SW 1271 (cell line): ENCODE measurements around the gene PSG4.
"Not testable (repeated sequence)": the region's sequence is repeated elsewhere in the genome, so short reads cannot be mapped to it uniquely, and the experiment has no call there.

Source experiments
- DNase-seq, 2 experiments: peaks; one replicate each; lab custom pipeline; 2025; lab: John Stamatoyannopoulos, UW

PSG4 gene

GRCh38 chr19:43205471-43206105, at the start of gene PSG4:
Gene PSG4, minus strand, starts transcription at chr19:43205638. Its CDS starts 102 bp downstream, at chr19:43205536.
- not testable (repeated sequence) for DNase-seq

GRCh38 chr19:43251428-43251827, 46.0 kb upstream of the PSG4 start:
- DNase-seq, result not testable (repeated sequence)

DNA sequence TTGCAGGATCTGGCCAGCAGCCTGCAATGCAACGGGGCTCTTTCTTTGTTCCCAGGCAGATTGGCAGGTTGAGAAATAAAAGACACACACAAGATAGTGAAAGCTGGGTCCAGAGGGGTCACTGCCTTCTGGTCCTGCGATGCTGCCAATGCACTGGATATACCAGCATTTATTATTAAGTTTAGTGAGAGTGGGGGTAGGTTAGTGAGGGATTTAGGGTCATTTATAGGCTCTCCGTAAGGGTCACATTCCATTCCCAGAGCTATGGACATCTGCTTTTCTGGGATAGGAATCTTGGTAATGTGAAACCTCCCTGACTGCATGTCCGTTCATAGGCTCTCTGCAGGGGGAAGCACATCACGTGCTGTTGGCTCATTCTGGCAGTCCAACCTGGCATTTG, 44.9 kb upstream of the PSG4 start:
- DNase-seq, result not testable (repeated sequence)

DNA sequence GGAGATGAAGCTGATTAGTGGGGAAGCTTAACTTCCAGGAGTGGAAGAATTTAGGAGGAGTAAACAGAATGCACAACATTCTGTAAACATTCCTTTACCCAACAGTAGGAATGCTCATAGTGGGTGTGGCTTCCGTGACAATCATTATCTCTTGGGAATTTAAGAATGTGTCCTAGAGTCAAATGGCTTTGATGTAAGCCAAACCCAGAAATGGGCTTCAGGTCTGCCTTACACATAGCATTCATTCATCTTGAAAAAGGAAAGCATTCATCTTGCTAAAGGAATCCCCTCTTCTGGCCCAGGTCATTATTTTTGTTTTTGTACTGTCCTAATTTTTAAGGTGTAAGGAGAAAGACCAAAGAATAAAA, 43.2 kb upstream of the PSG4 start:
- DNase-seq, result not testable (repeated sequence)

GRCh38 chr19:43247243-43247880, 41.9 kb upstream of the PSG4 start:
- DNase-seq, result not testable (repeated sequence)

GRCh38 chr19:43245848-43246247, 40.4 kb upstream of the PSG4 start:
- not testable (repeated sequence) for DNase-seq

DNA sequence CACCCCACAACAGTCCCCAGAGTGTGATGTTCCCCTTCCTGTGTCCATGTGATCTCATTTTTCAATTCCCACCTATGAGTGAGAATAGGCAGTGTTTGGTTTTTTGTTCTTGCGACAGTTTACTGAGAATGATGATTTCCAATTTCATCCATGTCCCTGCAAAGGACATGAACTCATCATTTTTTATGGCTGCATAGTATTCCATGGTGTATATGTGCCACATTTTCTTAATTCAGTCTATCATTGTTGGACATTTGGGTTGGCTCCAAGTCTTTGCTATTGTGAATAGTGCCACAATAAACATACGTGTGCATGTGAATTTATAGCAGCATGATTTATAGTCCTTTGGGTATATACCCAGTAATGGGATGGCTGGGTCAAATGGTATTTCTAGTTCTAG, 36.8 kb upstream of the PSG4 start:
- DNase-seq, result not testable (repeated sequence)

DNA sequence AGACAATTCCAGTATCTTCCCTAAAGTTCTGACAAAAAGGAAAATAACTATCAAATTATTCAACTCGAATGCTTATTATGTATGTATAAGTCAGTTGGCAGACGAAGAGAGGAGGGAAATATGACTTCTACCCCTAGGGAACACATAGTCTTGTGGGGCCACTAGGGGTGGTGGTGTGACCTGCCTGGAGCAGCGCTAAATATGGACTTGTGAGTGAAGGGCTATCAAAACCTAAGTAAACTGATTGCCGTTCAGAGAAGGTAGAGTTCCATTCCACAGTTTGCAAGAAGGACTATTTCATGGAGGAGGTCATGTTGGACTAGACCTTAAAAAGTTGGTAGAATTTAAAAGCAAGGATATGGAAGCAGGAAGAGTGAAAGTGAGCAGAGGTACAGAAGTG, 32.8 kb upstream of the PSG4 start:
- not testable (repeated sequence) for DNase-seq

DNA sequence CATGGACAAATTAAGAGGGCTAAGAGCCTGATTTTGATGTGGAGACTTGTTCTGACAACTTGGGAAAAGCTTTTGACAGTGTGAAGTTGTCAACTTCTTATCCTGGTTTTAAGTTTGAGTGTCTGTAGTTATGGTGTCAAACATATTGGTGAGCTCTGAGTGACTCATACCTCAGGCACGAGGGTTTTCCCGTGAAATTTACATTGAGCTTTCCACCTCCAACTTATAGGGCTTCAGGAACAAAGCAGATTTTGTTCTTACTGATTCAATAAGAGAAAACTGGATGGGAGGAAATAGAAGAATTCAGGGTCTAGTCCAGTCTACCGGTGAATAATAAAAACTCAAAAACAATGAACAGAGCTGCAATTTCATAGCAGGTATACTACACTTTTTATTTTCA, 30.2 kb upstream of the PSG4 start:
- peak in 1 of 2 experiments; percentile 21 for DNase-seq

DNA sequence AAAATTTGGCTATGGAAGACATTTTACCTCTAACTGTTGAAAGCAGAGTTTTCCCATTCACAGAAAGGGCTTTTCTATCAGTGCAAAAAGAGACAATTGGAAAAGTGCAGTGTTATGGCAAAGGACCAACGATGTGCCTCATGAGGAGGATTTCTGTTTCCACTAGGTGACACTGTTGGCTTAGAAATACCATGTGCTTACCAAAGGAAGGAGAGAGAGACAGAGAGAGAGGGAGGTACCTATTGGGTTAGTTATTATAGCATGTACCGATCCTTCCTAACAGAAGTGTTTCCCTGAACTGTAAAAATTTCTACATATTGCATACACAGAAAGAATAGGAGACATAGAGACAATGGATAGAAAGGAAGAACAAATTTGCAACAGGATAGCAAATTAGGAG, 23.9 kb upstream of the PSG4 start:
- DNase-seq, result peak in 1 of 2 experiments; percentile 14

GRCh38 chr19:43228730-43229129, 23.3 kb upstream of the PSG4 start:
- not testable (repeated sequence) for DNase-seq

GRCh38 chr19:43226986-43227385, 21.5 kb upstream of the PSG4 start:
- not testable (repeated sequence) for DNase-seq

DNA sequence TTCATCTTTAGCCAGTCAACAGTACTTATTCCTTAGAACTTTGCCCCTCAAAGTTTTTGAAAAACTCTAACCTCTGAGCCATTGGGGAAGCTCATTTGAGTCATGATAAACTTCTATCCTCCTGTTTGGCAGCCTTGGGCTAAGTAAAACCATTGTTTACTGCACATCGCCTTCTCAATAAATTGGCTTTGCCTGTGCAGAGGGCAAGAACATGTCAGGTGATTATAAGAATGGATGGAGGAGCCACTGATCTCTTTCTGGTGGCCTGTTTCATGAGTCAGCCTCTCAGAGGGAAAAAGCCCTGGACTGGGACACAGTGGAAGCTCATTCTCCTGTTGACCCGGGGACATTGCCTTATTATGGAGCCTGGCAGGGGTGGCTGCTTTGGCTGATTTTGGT, 19.4 kb upstream of the PSG4 start:
- DNase-seq, result no peak

DNA sequence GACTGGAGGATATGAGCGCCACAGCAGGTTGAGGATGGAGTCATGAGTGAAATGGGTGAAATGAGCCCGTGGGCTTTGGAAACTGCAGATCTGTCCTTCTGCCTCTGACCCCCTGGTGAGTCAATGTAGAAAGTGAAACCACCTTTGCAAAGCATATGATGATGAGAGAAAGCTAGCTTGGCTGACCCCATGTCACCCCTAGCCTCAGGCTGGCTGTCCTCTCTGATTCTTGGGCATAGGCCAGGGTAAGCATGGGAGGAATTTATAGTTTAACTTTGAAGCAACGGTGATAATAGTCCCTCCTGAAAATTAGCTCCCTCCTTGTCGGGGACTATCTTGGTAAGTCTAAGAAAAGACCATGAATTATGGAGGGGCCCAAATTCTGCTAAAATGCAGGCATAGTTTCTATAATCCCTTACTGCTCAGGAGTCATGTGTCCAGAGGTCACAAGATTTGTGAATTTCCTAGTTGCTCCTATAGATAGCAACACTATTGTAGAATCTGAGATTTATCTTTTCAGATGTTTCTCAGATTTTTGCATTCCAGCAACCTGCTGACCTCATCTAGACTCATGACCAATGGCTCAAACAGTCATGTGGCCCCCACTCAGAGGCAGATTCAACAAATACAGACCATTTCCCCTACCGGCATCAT, 18.9 kb upstream of the PSG4 start:
- not testable (repeated sequence) for DNase-seq

DNA sequence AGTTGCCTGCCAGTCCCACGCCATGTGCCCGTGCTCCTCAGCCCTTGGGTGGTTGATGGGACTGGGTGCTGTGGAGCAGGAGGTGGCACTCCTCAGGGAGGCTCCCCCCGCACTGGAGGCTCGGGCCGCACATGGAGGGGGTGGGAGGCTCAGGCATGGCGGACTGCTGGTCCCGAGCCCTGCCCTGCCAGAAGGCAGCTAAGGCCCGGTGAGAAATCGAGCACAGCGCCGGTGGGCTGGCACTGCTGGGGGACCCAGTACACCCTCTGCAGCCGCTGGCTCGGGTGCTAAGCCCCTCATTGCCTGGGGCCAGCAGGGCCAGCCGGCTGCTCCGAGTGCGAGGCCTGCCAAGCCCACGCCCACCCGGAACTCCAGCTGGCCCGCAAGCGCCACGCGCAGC, 16.5 kb upstream of the PSG4 start:
- not testable (repeated sequence) for DNase-seq

- not testable (repeated sequence) for DNase-seq
These were observed 13.7 kb upstream of the PSG4 start for GRCh38 chr19:43219136-43219535.

DNA sequence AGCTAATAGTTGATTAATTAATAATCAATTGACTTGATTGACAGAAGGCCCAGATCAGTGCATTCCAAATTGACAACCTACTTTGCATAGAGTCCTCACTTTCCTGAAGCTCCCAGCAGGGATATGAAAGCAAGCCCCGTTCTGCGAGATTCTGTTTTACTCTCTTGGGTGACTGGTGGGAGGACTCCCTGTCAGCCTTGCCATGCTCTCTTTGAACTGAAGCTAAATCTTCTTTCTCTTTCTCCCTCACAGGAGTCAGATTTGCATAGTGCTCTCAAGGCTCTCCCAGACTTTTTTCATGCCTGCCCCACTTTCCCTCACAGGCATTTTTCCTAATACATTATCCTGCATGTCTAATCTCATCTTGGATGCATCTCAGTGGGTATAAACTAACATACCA, 10.4 kb upstream of the PSG4 start:
- not testable (repeated sequence) for DNase-seq

- DNase-seq, result no peak
These were observed 2.6 kb upstream of the PSG4 start for GRCh38 chr19:43207991-43208390.

DNA sequence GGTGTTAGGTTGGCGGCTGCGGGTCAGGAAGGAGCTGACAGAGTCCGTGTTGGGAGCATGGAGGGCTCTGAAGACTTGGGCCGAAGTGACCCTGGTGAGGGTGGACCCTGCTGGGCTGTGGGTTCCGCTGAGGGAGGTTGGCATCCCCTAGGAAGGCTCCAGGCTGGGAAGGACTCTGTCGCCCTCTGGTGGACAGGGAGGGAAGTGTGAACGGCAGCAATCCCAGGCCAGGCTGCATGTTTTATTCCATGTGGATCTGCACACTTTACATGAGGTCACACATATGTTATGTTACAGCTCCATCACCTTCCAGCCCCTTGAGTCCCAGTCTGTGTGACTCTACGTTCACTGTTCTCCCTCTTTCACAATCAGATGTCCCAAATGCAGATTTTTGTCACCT, 1.7 kb upstream of the PSG4 start:
- not testable (repeated sequence) for DNase-seq

DNA sequence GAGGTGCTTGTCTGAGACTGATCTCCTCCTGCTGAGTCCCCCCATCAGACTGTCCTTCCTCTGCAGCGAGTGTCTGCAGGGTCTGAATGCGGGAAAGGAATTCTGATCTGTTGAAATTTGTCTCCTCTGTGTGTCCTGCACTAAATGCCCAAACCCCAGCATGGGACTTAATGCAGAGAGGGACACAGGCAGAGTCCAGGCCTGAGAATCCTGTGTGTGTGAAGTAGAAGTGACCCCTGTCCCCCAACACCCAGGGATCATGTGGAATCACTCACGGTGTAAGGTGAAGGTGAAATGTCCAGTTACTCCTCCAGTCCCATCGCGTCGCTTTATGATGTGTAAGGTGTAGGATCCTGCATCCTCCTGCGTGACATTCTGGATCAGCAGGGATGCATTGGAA, 1.8 kb downstream of the PSG4 start:
- not testable (repeated sequence) for DNase-seq

GRCh38 chr19:43201891-43202290, 3.5 kb downstream of the PSG4 start:
- DNase-seq, result not testable (repeated sequence)

DNA sequence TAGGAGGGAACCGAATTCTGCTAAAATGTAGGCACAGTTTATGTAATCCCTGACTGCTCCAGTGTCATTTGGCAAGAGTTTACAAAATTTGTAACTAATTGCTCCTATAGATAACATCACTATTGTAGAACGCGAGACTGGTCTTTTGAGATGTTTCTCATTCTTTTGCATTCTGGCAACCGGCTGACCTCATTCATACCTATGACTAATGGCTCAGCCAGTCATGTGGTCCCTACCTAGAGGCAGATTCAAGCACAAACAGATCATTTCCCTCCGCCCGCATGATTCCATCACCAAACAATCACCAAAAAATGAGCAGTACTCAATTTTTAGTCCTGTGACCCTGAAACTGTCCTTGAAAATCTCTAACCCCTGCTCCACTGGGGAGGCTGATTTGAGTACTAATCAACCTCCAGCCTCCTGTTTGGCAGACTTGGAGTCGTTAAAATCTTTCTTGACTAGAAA, 4.1 kb downstream of the PSG4 start:
- peak in 1 of 2 experiments; percentile 33 for DNase-seq
